Measurements from ENCODE around the gene SRGAP3. TPM values are rescaled to one million over a fixed set of nuclear protein-coding genes. Genes with fewer than 3 reads are reported as not detected.

SRGAP3 gene
- total RNA-seq, 4 donors from 2014 or later, result 14.7 to 58.9 (median 18.7) TPM

DNA sequence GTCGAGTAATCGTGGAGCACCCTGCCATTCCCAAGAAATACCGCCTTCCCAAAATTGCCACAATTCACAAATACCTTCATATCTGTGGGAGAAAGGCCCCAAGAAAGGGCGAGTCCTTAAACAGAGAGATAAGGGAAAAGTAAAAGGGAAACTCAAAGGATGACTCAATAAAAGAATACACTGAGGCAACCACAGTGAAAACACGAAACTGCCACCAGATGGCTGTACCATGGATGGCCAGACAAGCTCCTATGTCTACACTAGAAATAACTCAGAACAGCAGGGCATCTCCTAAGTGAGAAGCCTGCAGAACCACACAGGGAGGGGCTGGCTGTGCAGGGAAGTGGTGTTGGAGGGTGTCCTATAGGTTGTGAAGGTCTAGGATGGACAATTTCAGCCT is 25.0 kb downstream of the SRGAP3 start:
- WGBS, 2 donors, result 86 to 97% methylated on average over 5 of the region's 5 CpGs
- TF ChIP-seq, protein P1, sequence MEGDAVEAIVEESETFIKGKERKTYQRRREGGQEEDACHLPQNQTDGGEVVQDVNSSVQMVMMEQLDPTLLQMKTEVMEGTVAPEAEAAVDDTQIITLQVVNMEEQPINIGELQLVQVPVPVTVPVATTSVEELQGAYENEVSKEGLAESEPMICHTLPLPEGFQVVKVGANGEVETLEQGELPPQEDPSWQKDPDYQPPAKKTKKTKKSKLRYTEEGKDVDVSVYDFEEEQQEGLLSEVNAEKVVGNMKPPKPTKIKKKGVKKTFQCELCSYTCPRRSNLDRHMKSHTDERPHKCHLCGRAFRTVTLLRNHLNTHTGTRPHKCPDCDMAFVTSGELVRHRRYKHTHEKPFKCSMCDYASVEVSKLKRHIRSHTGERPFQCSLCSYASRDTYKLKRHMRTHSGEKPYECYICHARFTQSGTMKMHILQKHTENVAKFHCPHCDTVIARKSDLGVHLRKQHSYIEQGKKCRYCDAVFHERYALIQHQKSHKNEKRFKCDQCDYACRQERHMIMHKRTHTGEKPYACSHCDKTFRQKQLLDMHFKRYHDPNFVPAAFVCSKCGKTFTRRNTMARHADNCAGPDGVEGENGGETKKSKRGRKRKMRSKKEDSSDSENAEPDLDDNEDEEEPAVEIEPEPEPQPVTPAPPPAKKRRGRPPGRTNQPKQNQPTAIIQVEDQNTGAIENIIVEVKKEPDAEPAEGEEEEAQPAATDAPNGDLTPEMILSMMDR (IDR thresholded peaks at IDR 0.05), result no peak
- TF ChIP-seq POLR2A (IDR thresholded peaks at IDR 0.05), result no peak
- Histone ChIP-seq H3K4me1 (peaks cover 0 to 4% of the 10 kb centered on the region in 2 donors), H3K27ac (no peak overlapping the region), H3K4me3 (replicated peaks in 1 of 3) (no peak overlapping the region), H3K27me3 (no peaks in the 10 kb centered on the region), H3K36me3 (no peaks in the 10 kb centered on the region), H3K9me3 (no peaks in the 10 kb centered on the region)
- intact Hi-C loops (cut with DNase I), result no loop called here
- no peak for DNase-seq

DNA sequence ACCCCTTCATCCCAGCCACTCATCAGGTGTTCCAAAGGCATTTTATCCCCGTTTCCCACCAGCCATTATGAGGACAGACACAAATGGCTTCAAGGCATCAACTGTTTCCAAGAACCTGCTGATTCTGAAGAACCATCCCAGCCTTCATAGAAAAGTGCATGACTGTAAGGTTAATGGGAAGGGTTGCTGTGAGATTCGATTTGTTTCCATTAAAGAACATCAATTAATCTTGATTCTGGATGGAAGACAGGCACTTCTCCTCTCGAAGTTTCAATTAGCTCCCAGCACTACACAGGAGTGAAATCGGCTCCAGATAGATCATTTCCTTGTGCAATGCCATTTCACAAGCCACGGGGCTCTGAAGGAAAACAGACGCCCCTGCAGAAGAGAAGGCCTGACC is 25.8 kb downstream of the SRGAP3 start:
- DNase-seq, result no peak
- Histone ChIP-seq H3K9me3 (no peaks in the 10 kb centered on the region), H3K36me3 (no peaks in the 10 kb centered on the region), H3K27ac (no peak overlapping the region), H3K4me3 (replicated peaks in 1 of 3) (no peak overlapping the region), H3K4me1 (peaks cover 0 to 4% of the 10 kb centered on the region in 2 donors), H3K27me3 (no peaks in the 10 kb centered on the region)
- intact Hi-C loops (cut with DNase I), result no loop called here
- TF ChIP-seq, protein P1 (IDR thresholded peaks at IDR 0.05), result no peak
- TF ChIP-seq POLR2A (IDR thresholded peaks at IDR 0.05), result no peak
- WGBS, 2 donors, result 73 to 75% methylated on average over 6 of the region's 6 CpGs

GRCh38 chr3:9222956-9223639 is 26.3 kb downstream of the SRGAP3 start:
- intact Hi-C loops (cut with DNase I), result no loop called here
- Histone ChIP-seq H3K36me3 (no peaks in the 10 kb centered on the region), H3K4me1 (peaks cover 0 to 4% of the 10 kb centered on the region in 2 donors), H3K9me3 (no peaks in the 10 kb centered on the region), H3K27me3 (no peaks in the 10 kb centered on the region), H3K4me3 (replicated peaks in 1 of 3) (no peak overlapping the region), H3K27ac (no peak overlapping the region)
- no peak for TF ChIP-seq POLR2A (IDR thresholded peaks at IDR 0.05)
- TF ChIP-seq, protein P1 (IDR thresholded peaks at IDR 0.05), result no peak
- DNase-seq, result no peak
- WGBS, 2 donors, result 69 to 80% methylated on average over 2 of the region's 2 CpGs

- intact Hi-C loops (cut with DNase I), result no loop called here
- 89 to 100% methylated on average over 2 of the region's 2 CpGs for WGBS, 2 donors
- Histone ChIP-seq H3K9me3 (no peaks in the 10 kb centered on the region), H3K36me3 (no peaks in the 10 kb centered on the region), H3K27me3 (no peaks in the 10 kb centered on the region), H3K4me1 (peaks cover 0 to 4% of the 10 kb centered on the region in 2 donors), H3K4me3 (replicated peaks in 1 of 3) (no peak overlapping the region), H3K27ac (no peak overlapping the region)
- TF ChIP-seq, protein P1 (IDR thresholded peaks at IDR 0.05), result no peak
- TF ChIP-seq POLR2A (IDR thresholded peaks at IDR 0.05), result no peak
- DNase-seq, result no peak
Measured at GRCh38 chr3:9222049-9222448, 27.4 kb downstream of the SRGAP3 start.

GRCh38 chr3:9218514-9218846 is 31.0 kb downstream of the SRGAP3 start:
- Histone ChIP-seq H3K4me1 (peaks cover 0 to 9% of the 10 kb centered on the region in 2 donors), H3K9me3 (no peaks in the 10 kb centered on the region), H3K36me3 (no peaks in the 10 kb centered on the region), H3K27me3 (no peaks in the 10 kb centered on the region), H3K27ac (no peak overlapping the region), H3K4me3 (replicated peaks in 1 of 3) (no peak overlapping the region)
- intact Hi-C loops (cut with DNase I), result no loop called here
- DNase-seq, result no peak
- no peak for TF ChIP-seq POLR2A (IDR thresholded peaks at IDR 0.05)
- TF ChIP-seq, protein P1 (IDR thresholded peaks at IDR 0.05), result no peak
- WGBS, 2 donors, result 95 to 96% methylated on average over 3 of the region's 3 CpGs
